ENCODE results near the gene STK32C.

- TF ChIP-seq CTCF (IDR thresholded peaks at IDR 0.05) (no peak), ZFX (IDR thresholded peaks at IDR 0.05; ENCODE audit: borderline replicate concordance) (no peak)
Observed at GRCh38 chr10:132204078-132204780, 103.5 kb downstream of the STK32C start.

Data from 22Rv1 (cell line).